Chondrocyte (in vitro differentiated cells): Measurements from ENCODE around the gene OR4A47. TPM values are rescaled to one million over a fixed set of nuclear protein-coding genes. Genes with fewer than 3 reads are reported as not detected.
"Not testable (repeated sequence)": the region's sequence is repeated elsewhere in the genome, so short reads cannot be mapped to it uniquely, and the experiment has no call there.

Source experiments
- DNase-seq: peaks from one replicate; pipeline ENCODE4 v3.0.0; 2021; ENCODE audit warnings: mixed read lengths, low spot score
- H3K27ac Mint-ChIP-seq: one replicate; pipeline ENCODE4 v1.8.0; 2021; ENCODE audit warnings: mild to moderate bottlenecking, moderate library complexity, mixed read lengths; ENCODE audit not compliant: unreplicated experiment
- H3K27me3 Mint-ChIP-seq: 2 replicates; pipeline ENCODE4 v1.8.0; 2021; ENCODE audit warnings: low read depth, mixed read lengths
- H3K36me3 Mint-ChIP-seq: 2 replicates; pipeline ENCODE4 v1.8.0; 2021; ENCODE audit warnings: low read depth, mixed read lengths
- H3K4me1 Mint-ChIP-seq: 2 replicates; pipeline ENCODE4 v1.8.0; 2021; ENCODE audit warnings: low read depth, mild to moderate bottlenecking, mixed read lengths
- H3K4me3 Mint-ChIP-seq: one replicate; pipeline ENCODE4 v1.8.0; 2021; ENCODE audit warnings: mild to moderate bottlenecking, moderate library complexity, mixed read lengths; ENCODE audit not compliant: unreplicated experiment
- H3K9me3 Mint-ChIP-seq: 2 replicates; pipeline ENCODE4 v1.8.0; 2021; ENCODE audit warnings: low read depth, mixed read lengths
- CTCF ChIP-seq: fragments of 200-600 bp; sonication (generic); IDR thresholded peaks from 2 replicates; pipeline ENCODE4 v1.5.0; 2021; ENCODE audit warnings: antibody characterized with exemption, mild to moderate bottlenecking, moderate library complexity
- long read RNA-seq: library from polyadenylated mRNA; stranded (forward); transcript quantifications from one replicate; pipeline ENCODE4 v2.0.0, GENCODE V29; 2021
- total RNA-seq: library from RNA; stranded (reverse); gene quantifications from 3 replicates; pipeline ENCODE4 v1.2.1, GENCODE V29; 2021

Gene OR4A47
- not detected in 3 replicates for total RNA-seq
- long read RNA-seq = 0 reads

GRCh38 chr11:48488493-48488892 is at the start of gene OR4A47:
TSS of gene OR4A47 (plus strand) at chr11:48488793. CDS start at chr11:48488793, 0 bp downstream.
- H3K4me1 Mint-ChIP-seq, H3K27ac Mint-ChIP-seq, DNase-seq, H3K36me3 Mint-ChIP-seq, H3K4me3 Mint-ChIP-seq, H3K27me3 Mint-ChIP-seq: not testable (repeated sequence)
- H3K9me3 Mint-ChIP-seq = peaks cover 32% of the 10 kb centered on the region

- not testable (repeated sequence) for H3K27ac Mint-ChIP-seq, H3K27me3 Mint-ChIP-seq, DNase-seq, H3K4me1 Mint-ChIP-seq, H3K36me3 Mint-ChIP-seq, H3K4me3 Mint-ChIP-seq
- peaks cover 39% of the 10 kb centered on the region for H3K9me3 Mint-ChIP-seq
Observed at GRCh38 chr11:48455909-48456308, 32.7 kb upstream of the OR4A47 start.

GRCh38 chr11:48473966-48474365 is 14.6 kb upstream of the OR4A47 start:
- not testable (repeated sequence) for H3K27ac Mint-ChIP-seq, H3K36me3 Mint-ChIP-seq, DNase-seq, H3K27me3 Mint-ChIP-seq, H3K4me1 Mint-ChIP-seq, H3K4me3 Mint-ChIP-seq
- H3K9me3 Mint-ChIP-seq = peaks cover 15% of the 10 kb centered on the region

- not testable (repeated sequence) for H3K4me1 Mint-ChIP-seq, DNase-seq, H3K27ac Mint-ChIP-seq, H3K4me3 Mint-ChIP-seq, H3K27me3 Mint-ChIP-seq, H3K36me3 Mint-ChIP-seq
- H3K9me3 Mint-ChIP-seq = peaks cover 14% of the 10 kb centered on the region
Observed at GRCh38 chr11:48474703-48475102, 13.9 kb upstream of the OR4A47 start.

- not testable (repeated sequence) for H3K4me1 Mint-ChIP-seq, H3K27me3 Mint-ChIP-seq, H3K4me3 Mint-ChIP-seq, DNase-seq, H3K27ac Mint-ChIP-seq, H3K36me3 Mint-ChIP-seq
- H3K9me3 Mint-ChIP-seq = peaks cover 25% of the 10 kb centered on the region
Observed at GRCh38 chr11:48506169-48506568, 17.6 kb downstream of the OR4A47 start.

GRCh38 chr11:48538991-48539390 is 50.4 kb downstream of the OR4A47 start:
- Mint-ChIP-seq H3K4me1 (no peaks in the 10 kb centered on the region), H3K9me3 (peaks cover 34% of the 10 kb centered on the region)
- DNase-seq = no peak

More at GRCh38 chr11:48538991-48539390, 50.4 kb downstream of the OR4A47 start:
- Mint-ChIP-seq H3K27me3 (no peaks in the 10 kb centered on the region), H3K27ac (no peak overlapping the region), H3K36me3 (no peaks in the 10 kb centered on the region), H3K4me3 (no peak overlapping the region)
- TF ChIP-seq CTCF = no peak

Other genes starting within 250 kb of the OR4A47 start
- not detected in 3 replicates for gene OR4X2, start 243.7 kb upstream of the OR4A47 start, total RNA-seq
- gene OR4X1, start 224.9 kb upstream of the OR4A47 start, total RNA-seq = not detected in 3 replicates
- not detected in 3 replicates for gene OR4S1, start 182.6 kb upstream of the OR4A47 start, total RNA-seq
- not detected in 3 replicates for gene OR4C3, start 163.9 kb upstream of the OR4A47 start, total RNA-seq
- not detected in 3 replicates for gene OR4C5, start 122.3 kb upstream of the OR4A47 start, total RNA-seq